LoVo (cell line): Measurements from ENCODE around the gene FAM124A.

Experiments
- DNase-seq: peaks from one replicate; pipeline ENCODE4 v3.0.0-alpha.2; 2016; ENCODE audit warnings: low spot score

The FAM124A gene

DNA sequence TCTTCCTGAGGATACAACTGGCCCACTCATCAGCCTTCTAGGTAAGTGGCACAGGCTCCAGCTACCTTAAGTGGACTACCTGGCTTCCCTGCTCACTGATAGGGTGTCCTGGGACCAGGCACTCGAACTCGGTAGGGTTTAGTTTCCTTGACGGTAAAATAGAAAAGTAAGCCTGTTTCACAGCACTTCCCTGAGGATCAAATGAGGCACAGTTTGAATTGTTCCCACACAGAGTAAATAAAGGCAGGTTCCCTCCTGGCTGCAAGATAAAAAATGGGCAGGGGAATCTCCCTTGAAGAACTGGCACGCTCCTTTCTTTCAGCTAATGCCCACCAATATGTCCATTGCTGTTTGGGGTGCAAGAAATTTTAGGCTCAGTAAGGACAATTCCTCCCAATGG lies 1.1 kb upstream of the FAM124A start:
- DNase-seq, result no peak

DNA sequence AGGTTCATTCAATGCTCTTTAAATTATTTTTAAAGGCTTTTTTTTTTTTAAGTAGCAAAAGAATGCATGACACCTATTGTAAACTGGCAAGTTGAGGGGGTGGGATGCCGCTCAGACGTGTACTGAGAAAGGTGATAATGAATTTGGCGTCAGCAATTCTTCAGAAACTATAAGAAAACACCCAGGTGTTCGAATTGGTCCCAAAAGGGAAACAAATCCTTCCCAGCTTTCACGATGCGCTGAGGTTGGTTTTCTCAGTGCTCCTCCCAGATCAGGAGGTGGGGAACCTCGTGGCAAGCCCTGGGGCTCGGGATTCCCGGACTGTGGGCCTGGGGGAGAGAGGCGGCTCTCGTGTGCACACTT lies 543 bp upstream of the FAM124A start:
- DNase-seq, result no peak

DNA sequence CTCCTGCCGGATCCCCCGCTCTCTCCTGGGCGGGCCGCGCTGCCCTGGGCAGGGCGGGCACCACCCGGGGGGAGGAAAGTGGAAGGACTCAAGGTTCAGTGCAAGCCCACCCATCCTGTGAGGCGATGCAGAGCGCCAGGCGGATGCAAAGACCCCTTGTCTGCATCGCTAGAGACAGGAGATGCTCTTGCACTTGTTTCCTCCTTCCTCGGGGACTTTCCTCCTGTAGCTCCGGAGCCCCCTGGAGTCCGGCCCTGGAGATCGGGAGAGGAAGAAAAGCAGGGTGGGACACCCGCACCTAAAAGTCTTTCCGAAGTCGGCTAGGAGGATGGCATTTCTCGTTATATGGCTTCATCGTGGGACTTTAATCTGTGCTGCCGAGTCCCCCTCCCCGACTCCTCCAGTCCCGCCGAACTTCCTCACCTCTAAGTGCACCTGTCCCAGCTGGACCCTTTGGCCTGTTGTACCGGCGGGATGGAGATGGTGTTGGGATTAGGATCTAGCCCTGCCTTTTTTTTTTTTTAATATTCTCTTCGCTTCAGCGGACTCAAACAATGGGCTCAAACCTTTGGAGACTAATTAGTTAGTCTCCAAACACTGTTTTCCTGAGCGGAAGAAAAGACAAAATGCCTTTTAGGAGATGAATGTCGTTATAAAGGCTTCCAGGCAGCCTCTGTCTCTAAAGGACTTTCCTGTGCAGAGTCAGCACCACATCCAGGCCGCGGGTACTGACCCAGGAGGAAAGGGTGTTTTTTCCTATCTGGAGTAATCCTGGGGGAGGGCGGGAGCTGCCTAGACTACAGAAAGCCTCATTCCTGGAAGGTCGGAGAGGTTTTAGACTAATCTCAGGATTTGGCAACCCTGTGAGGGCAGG lies 725 bp downstream of the FAM124A start:
- DNase-seq, result peak; percentile 20

DNA sequence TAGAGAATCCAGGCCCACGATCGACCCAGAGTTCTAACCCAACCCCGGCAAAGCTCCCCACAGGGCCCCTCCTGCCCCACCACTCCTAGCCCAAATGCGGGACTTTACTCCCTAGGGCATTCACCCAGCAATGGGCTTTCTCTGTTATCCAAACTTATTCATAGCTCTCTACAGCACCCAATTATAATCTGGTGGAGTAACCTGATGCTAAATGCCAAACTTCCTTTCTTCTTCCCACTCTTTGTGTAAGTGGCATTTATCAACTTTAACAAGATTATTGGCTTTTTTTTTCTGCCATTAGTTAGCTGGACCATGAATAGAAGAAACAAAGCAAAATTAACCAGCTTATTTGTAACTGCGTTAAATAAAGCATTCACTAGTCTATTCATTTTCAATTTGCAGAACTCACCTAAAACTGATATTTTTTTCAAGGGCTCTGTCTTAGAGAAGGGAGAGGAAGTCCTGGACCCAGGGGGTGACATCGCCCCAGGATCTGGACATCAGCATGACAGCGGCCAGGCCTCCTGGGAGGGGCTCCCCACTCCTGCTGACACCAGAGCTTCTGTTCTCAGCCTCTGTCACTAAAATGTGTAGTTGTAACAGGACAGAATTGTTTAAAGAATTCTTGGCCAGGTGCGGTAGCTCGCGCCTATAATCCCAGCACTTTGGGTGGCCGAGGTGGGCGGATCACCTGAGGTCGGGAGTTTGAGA lies 1.5 kb downstream of the FAM124A start:
- DNase-seq, result no peak

DNA sequence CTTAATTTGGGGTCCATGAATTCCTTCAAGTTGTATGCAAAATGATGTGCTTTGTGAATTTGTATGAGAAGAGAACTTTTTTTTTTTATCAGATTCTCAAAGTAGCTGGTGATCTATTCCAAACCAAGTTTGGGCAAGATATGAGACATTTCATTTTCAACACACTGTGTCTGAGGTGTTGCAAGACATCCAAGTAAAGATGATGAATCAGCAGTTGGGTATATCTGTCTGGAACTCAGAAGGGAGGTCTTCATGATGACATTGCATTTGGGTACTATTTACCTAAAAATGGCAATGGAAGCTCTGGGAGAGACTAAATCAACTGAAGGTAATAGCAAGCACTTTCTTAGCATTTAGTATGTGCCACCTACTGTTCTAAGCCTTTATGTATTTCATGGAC lies 2.8 kb downstream of the FAM124A start:
- DNase-seq, result no peak

DNA sequence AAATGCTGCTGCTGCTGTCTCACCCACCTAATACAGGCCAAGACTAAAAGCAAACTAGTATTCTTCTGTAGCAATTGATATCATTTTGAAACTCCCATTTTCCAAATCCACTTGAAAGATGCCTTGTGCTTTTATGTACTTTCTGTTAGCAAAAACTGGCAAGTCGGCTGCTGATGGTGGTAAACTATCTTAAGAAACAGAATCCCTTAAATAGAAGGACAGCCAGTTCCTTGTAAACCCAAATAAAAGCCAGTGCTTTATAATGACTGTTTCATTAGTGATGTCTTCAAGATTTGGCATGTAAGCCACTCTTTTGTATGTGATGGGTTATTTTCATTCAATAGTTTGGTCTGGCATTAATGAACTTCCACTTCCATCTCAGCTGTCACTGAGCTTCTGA lies 5.2 kb downstream of the FAM124A start:
- no peak for DNase-seq

DNA sequence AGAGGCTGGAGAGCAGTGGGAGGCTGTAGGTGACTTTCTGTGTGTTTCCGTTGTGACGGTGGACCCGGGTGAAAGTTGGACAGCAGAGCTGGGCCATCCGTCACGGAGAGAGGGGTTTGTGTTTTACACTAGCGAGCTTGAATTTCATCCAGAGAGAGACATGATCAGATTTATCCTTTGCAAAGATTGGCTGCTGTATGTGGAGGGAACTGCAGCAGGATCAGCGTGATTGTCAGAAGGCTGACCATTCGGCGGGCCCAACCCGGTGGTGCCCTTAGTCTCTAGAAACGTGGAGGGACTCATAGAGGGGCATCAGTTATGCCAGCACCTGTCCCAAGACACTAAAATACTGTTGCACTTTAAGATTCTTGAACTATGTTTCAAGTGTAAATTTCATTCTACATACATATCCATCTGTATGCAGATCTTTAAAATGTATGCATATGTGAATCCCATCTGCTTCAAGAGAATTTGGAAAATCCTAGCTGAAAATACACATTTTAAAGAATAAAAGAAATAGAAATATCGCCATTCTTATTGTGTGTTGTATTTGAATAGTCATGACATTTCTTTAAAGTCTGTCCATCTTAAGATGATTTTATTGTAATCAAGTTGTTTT lies 7.0 kb downstream of the FAM124A start:
- no peak for DNase-seq

DNA sequence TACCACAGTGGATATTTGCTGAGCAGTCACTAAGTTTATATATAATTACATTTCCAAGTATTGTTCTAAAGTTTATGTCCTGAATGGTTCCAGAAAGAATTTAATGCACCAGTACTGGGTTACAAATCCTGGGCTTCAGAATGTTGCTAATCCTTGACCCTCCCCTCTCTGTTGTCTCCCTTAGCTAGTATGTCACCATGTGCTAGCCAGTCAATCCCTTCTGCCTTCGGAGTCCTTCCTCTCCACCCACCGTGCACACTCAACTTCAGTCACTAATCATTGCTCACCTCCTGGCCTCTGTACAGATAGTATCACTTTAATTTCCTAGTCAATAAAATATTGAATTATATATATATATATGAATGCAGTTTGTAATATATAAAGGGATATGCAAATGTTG lies 7.5 kb downstream of the FAM124A start:
- DNase-seq, result no peak

DNA sequence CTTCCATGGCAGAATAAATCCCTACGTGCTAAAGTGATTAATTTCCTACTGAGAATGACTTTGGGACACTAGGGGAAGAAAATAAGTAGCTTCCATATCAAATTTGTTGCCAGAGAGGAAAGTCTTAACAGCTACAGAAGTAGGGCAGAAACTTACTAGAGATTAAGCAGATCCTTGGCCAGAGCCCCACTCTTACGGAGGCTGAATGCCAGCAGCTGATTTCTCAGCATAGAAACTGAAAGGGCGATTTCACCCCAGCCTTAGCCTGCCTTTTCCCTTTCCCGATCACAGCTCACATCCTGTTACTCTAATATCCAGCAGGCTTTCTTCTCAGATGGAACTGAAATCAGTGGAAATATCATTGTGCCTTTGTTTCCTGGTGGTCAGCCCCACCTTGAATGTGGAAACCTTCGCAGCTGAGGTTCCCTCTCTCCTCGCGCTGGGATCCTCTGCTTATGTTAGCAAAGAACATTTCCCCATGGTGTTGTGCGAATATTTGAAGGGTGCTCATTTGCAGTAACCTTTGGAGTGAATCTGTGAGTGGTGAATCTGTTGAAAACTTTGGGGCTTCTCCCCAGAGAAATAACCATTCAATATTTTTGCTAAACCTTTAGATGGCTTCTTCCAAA lies 8.4 kb downstream of the FAM124A start:
- DNase-seq, result no peak

DNA sequence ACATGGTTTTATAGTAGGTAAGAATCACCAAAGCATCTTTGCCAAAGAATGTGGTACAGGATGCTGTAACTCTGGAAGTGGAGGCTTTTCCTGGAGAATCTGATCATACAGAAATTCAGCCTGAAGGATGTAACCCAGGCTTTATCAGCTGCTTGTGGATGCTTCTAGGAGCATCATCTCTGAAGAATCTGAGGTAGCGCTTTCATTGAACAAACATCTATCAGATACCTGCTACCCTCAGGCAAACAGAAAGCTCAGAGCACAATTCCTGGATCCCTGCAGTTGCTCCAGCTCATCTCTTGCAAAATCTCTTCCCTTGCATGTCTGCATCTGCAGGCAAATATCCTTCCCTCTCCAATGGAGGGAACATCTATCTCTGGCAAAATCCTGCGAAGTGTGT lies 9.3 kb downstream of the FAM124A start:
- DNase-seq, result no peak

DNA sequence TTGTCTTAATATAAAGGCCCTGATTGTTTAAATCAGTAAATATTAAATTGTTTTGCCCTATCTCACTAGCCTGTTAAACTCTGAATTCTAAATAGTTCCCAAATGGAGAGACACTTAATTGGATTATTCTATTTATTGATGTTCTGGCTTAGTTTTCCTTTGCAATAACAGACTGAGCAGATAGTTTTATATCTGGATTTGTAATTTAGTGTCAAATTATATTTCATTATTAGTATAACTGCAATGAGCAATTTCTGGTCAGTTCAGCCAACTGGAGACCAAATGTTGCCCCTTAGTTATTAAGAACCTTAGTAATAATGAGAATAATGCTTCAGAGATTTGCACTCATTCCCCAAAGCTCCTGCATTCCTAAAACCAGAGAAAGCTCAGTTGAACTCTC lies 10.1 kb downstream of the FAM124A start:
- no peak for DNase-seq

DNA sequence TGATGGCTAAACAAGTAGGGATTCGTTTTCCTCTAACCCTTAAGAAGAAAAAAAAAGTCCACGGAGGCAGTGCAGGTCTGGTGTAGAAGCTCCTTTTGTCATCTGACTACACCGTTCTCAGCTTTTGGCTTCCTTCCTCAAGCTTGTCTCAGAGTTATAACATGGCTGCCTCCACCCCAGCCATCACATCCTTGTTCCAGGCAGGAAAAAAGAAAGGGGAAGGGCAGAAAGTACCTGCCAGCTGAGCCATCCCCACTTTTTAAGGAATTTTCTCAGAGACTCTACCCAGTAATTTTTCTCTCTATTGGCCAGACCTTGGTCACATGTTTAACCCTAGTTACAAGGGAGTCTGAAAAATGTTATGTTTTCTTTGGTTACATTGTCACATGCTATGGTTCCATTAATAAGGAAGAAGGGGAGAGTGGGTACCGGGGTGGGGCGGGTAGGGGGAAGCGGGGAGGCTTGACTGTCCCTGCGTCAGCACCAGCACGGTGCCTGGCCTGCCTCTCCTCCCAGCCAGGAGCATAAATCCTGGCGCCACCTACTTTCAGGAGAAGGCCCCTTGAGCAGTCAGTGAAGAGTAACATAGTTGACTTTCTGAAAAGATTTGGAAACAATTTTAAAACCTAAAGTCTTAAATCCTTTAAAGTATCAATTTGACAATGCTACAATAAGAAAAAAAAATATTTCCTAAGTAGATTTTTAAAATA lies 11.1 kb downstream of the FAM124A start:
- no peak for DNase-seq

DNA sequence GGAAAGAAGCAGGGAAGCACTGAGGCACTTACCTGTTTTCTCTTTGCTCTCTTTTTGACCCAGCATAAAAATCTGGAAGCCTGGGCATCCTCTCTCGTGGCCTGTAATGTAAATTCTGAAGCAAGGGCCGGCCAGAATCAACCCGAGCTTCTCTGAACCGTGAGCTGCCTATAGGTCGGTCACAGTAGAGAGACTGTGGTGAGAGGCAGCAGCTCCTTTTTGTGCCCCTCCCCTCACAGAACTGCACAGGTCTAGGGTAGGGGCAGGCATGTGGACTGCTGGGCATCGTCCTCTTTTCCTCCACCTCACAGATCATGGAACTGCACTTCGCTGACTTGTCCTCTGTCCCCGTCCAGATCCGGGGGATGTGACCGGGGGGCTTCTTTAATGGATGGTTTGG lies 12.5 kb downstream of the FAM124A start:
- DNase-seq, result no peak

DNA sequence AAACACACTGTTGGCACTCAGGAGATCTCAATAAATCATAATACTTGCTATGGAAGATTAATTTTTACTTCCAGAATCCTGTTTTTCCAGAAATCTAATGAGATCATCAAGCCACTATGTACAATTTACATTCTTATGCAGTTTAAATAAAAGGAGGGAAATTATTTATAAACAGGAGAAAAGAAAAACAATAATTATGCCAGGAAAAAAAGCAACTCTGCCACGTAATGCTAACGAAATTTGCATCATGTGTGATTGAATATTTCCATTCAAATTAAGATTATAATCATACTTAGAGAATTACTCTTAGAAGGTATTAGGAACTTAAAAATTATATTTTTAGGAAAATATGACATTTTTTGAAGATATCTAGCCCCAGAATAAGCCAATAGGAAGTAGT lies 13.0 kb downstream of the FAM124A start:
- DNase-seq, result no peak

DNA sequence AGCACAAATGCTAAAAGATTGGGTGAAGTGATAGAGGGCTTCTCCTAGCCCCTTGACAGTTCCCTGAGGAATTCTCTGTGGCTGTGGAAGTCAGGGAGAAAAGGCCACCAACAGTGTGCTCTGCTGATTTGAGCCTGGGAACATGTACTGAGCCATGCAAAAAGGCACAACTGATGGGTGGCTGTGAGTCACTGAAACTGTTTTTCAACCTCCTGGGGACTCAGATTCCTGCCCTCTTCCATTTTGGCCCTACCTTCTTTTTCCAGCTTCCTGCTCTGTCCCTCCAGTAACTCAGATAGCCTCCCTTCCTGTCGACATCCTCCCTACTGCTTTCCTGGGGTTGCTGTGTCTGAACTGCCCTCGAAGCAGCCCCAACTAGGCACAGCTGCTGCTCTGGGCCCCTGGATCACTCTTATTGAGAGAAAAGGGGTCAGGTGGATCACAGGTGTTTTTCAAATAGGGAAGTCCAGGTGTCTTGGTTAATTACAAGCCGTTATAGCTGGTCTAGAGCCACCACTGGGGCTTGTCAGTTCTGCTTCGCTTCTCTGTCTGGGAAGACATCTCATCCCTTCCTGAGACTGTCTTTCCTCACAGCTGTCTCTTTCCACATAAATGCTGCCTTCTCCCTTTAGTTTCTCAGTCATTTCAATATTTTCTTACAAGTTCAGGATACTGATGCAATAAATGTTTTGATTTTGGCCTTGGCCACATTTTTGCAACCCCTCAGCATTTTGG lies 13.7 kb downstream of the FAM124A start:
- DNase-seq, result no peak

DNA sequence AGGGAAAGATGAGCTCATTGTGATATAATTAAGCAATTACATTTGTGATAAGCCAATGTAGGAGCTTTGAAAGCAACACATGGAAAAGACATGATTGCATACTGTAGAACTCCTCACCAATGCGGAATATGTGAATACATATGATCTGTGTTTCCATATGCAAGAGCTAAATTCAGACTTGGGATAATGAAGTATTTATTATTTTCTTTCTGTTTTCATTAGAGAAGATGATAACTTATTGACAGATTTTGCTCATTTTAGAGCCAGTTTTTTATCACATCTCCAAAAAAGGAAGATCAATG lies 14.2 kb downstream of the FAM124A start:
- no peak for DNase-seq

DNA sequence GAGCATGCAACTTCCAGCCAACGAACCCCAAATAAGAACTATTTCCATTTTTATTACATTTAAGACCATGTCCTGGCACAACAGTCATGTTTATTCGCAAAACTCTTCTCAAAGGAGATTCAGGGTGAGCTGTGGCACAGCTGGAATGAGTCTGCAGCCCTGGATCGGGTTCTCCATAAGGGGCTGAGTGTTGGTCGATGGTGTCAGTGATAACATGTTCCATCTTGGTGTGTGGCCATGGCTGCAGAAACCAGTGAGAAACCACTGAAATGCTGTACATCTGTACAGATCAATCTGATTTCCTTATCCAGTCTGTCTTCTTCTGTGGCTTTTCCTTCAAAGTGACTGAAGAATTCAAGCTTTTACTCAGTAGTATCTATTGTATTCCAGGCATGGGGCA lies 15.2 kb downstream of the FAM124A start:
- no peak for DNase-seq

DNA sequence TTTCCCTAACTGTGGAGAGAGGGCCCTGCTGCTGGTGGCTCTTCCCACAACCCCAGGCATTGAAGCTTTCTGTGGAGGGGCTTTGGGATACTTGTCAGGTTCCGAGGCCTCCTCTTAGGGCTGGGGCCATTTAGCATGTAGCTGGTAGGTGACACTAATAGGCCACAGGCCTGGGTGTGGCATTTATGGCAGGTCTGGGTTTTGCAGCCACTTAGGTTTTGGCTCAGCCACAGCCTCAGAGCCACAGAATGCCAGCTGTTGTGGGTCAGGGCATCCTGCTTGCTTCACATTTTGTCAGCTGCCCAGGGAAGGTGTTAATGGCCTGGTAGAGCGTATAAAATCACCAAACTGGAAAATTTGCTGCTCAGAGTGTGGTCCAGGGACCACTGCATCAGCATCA lies 15.7 kb downstream of the FAM124A start:
- no peak for DNase-seq

DNA sequence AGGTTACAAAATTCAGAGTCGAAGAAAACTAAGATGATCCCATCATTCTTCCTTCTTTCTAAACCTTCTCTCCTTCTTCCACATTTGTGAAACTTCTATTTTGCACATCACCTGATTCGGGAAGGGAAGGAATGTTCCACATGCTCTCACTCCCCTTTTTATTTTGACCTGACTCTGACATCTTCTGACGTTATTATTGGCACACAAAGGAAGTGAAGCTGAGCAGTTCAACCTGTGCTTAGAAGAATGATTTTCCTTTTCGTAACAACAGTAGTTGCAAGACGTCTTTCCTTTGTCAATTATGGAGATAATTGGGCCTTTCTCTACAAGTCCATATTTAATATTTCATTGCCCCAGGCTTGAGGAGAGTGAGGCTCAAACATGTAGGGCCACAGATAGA lies 18.0 kb downstream of the FAM124A start:
- DNase-seq, result no peak

DNA sequence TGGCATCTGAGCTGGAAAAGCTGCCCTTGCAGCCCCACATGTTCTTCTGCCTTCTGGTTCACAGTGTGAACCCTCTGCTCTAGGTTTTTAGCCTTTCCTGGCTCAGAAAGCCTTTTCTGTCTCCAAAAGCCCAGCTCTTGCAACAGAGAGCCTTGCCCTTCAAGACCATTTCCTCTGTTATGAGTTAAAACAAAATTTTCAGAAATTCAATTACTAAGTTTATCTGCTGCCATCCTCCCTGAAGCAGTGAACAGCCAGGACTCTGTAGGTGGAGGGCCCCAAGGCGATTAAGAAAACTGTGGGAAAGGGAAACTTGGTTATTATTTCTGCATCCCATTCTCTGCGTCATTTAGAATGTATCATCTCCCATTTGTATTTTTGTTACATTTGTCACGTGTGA lies 18.8 kb downstream of the FAM124A start:
- DNase-seq, result no peak

DNA sequence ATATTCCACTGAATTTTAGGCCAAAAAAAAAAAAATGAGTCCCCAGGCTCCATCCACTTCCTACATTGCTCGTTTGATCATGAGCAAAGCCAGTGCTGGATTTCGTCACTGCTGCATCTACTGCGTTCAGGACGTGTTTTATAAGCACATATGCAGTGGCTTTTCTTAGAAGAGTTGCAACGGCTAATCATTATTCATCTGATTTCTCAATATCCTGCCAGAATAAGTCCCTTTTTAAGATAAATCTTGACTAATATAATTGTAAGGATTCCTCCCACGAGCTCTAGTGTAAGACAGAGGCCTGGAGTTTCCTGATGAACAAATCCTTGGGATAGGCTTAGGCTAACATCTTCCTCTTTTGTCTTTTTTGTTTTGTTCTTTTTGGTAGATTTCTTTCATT lies 19.5 kb downstream of the FAM124A start:
- no peak for DNase-seq

DNA sequence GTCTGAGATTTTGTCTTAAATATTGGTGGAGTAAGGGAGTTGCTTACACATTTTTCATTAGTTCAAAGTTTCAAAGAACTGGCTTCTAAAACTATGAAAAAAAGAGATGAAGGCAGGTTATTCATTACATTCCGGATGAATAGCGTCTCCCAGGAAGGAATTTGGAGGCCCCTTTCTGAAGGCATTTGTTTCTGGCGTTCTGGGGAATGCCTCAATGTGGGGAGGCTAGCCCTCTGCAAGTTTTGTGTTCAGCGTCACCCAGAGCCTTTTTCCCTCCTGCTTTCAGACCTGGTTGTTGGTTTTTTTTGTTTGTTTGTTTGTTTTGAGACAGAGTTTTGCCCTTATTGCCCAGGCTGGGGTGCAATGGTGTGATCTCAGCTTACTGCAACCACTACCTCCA lies 21.0 kb downstream of the FAM124A start:
- DNase-seq, result no peak
